HAP-1 (cell line): ENCODE results near the gene DARS1.
"Not testable (repeated sequence)": the region's sequence is repeated elsewhere in the genome, so short reads cannot be mapped to it uniquely, and the experiment has no call there.

Source experiments
- DNase-seq, 2 experiments: peaks; one replicate each; pipeline ENCODE4 v3.0.0-alpha.2; 2016 to 2020; ENCODE audit warnings: low spot score in 2 of 2
- H3K27me3 ChIP-seq: fragments of 250-450 bp; sonication (Bioruptor Pico); 2 replicates; pipeline ENCODE4 v1.5.1; 2020; ENCODE audit warnings: low read depth, mild to moderate bottlenecking, moderate library complexity
- H3K36me3 ChIP-seq: fragments of 250-450 bp; sonication (Bioruptor Pico); replicated peaks from 2 replicates; pipeline ENCODE4 v1.5.1; 2020; ENCODE audit warnings: mild to moderate bottlenecking
- H3K4me1 ChIP-seq: fragments of 250-450 bp; sonication (Bioruptor Pico); 2 replicates; pipeline ENCODE4 v1.5.1; 2020; ENCODE audit warnings: mild to moderate bottlenecking
- H3K4me3 ChIP-seq: fragments of 250-450 bp; sonication (Bioruptor Pico); 2 replicates; pipeline ENCODE4 v1.5.1; 2020; ENCODE audit warnings: mild to moderate bottlenecking, moderate library complexity
- H3K9me3 ChIP-seq: fragments of 250-450 bp; sonication (Bioruptor Pico); 2 replicates; pipeline ENCODE4 v1.5.1; 2020; ENCODE audit warnings: mild to moderate bottlenecking, moderate library complexity
- in situ Hi-C: fragments of 300-500 bp; cut with MboI; formaldehyde crosslinking; loops from 3 replicates; pipeline ENCODE4 v1.14.3; 2020; ENCODE audit warnings: low sequenced_read_pairs, inconsistent platforms, mixed read lengths

Gene DARS1

DNA sequence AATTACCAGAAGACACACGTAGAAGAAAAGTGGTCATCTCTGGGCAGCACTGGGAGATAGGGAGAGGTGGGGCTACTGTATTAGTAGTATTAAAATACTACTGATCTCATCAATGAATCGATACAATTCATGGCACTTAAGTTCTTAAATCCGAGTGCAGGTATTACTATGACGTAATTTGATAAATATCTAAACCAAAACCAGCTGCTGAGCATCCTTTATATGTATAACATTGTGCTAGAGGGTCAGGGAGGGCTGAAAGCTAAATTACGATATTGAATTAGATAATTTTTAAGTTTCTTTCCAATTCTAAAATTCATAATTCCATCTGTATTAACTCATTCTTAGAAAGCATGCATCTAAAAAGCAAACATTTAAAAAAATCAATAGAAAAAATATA lies 25.3 kb downstream of the DARS1 start:
- H3K4me3 ChIP-seq = no peak overlapping the region
- in situ Hi-C loops = no loop called here
- peaks cover 18% of the 10 kb centered on the region for H3K4me1 ChIP-seq
- no peak for DNase-seq
- no peaks in the 10 kb centered on the region for H3K9me3 ChIP-seq
- H3K27me3 ChIP-seq = no peaks in the 10 kb centered on the region
- peaks cover 20% of the 10 kb centered on the region for H3K36me3 ChIP-seq

- in situ Hi-C loops, H3K9me3 ChIP-seq, DNase-seq, H3K27me3 ChIP-seq, H3K4me3 ChIP-seq: not testable (repeated sequence)
- H3K36me3 ChIP-seq = peaks cover 20% of the 10 kb centered on the region
- H3K4me1 ChIP-seq = peaks cover 18% of the 10 kb centered on the region
These were observed 26.5 kb downstream of the DARS1 start for GRCh38 chr2:135958927-135959326.

- Histone ChIP-seq H3K4me1 (peaks cover 15% of the 10 kb centered on the region), H3K36me3 (peaks cover 9% of the 10 kb centered on the region), H3K9me3 (no peaks in the 10 kb centered on the region), H3K27me3 (no peaks in the 10 kb centered on the region), H3K4me3 (no peak overlapping the region)
- no peak for DNase-seq
- in situ Hi-C loops = no loop called here
These were observed 31.3 kb downstream of the DARS1 start for GRCh38 chr2:135954020-135954601.

GRCh38 chr2:135952891-135953290 lies 32.5 kb downstream of the DARS1 start:
- no peak overlapping the region for H3K4me3 ChIP-seq
- H3K4me1 ChIP-seq = peaks cover 15% of the 10 kb centered on the region
- in situ Hi-C loops = no loop called here
- DNase-seq = no peak
- no peaks in the 10 kb centered on the region for H3K27me3 ChIP-seq
- no peaks in the 10 kb centered on the region for H3K9me3 ChIP-seq
- peaks cover 9% of the 10 kb centered on the region for H3K36me3 ChIP-seq

DNA sequence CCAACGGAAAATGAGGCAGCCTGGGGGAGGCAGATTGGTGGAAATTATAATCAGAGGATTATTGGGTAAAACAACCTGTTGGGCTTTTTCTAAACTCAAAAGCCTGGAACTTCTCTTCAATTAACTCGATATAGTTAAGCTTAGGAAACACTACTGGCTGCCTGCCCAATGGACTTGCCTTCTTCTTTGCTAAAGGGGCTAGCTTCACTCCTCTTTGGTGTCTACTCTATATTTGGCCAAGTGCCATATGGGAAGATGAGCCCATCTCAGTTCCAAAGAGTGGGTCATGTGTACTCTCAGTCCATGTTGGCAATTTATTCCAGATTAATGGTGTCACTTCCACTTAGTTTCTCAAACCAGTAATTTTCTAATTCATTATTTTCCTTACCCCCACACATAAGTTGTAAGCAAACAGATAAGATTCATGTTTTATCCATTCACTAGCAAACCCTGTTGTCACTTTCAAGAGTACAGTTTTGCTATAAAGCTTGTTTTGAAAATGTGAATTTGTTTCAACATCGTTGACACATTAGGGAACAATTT lies 34.3 kb downstream of the DARS1 start:
- H3K36me3 ChIP-seq = peaks cover 8% of the 10 kb centered on the region
- DNase-seq = no peak
- in situ Hi-C loops = no loop called here
- no peak overlapping the region for H3K4me3 ChIP-seq
- no peaks in the 10 kb centered on the region for H3K9me3 ChIP-seq
- H3K4me1 ChIP-seq = peaks cover 15% of the 10 kb centered on the region
- H3K27me3 ChIP-seq = no peaks in the 10 kb centered on the region

DNA sequence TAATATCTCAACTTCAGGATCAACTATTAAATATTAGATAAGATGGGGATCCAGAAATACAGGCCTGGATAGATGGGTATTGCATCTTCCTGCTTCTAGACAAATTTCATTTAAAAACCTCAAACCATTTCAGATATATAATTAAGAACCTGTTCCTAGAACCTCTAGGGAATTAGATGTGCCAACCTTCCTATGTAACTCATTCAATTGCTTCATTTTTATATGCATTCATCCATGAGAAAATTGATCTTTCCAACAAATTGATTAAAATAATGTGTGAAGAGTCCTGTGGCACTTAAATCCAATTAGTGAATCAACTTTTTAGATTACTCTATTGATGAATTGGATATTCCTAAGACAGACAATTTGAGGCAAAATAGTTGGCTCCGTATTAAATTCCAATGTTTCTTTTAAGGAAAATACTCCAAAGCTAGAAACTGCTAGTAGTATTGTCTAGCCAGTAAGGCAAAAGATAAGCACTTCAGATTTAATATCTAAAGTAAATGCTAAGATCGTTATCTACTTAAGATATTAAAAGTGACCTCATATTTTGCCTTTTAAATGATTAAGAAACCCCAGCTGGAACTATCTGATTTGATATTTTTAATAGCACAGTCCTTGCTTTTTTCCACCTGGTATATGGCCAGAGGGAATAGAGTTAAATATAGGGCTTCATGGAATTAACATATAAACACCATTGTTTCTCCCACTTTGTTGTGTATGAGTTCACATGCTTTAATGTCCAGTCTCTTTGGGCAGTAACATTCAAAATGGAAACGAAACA lies 35.8 kb downstream of the DARS1 start:
- no peaks in the 10 kb centered on the region for H3K27me3 ChIP-seq
- peaks cover 25% of the 10 kb centered on the region for H3K4me1 ChIP-seq
- no peaks in the 10 kb centered on the region for H3K9me3 ChIP-seq
- in situ Hi-C loops = no loop called here
- no peak overlapping the region for H3K4me3 ChIP-seq
- DNase-seq = no peak
- peaks cover 6% of the 10 kb centered on the region for H3K36me3 ChIP-seq

- in situ Hi-C loops = no loop called here
- Histone ChIP-seq H3K9me3 (no peaks in the 10 kb centered on the region), H3K4me3 (no peak overlapping the region), H3K27me3 (no peaks in the 10 kb centered on the region), H3K36me3 (peaks cover 6% of the 10 kb centered on the region), H3K4me1 (peaks cover 31% of the 10 kb centered on the region)
- DNase-seq = no peak
These were observed 36.6 kb downstream of the DARS1 start for GRCh38 chr2:135948642-135949355.

GRCh38 chr2:135948141-135948540 lies 37.3 kb downstream of the DARS1 start:
- H3K9me3 ChIP-seq = no peaks in the 10 kb centered on the region
- in situ Hi-C loops = no loop called here
- peaks cover 5% of the 10 kb centered on the region for H3K36me3 ChIP-seq
- no peak overlapping the region for H3K4me3 ChIP-seq
- peaks cover 38% of the 10 kb centered on the region for H3K4me1 ChIP-seq
- no peaks in the 10 kb centered on the region for H3K27me3 ChIP-seq
- no peak for DNase-seq

DNA sequence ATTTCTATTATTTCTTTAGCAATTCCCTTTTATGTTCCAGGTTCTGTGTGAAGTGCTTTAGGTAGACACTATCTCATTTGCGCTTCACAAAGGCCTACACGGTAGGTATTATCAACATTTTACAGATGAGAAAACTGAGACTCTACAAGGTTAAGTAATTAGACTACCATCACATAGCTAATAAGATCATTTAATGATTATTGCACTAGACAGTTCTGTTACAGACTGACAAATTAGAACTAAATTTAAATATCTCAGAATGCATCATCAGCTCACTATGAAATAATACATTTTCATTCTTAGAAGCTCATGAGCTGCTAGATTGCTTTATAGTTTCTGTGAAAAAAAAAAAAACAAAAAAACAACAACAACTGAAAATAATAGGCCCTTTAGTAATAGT lies 37.9 kb downstream of the DARS1 start:
- in situ Hi-C loops = no loop called here
- Histone ChIP-seq H3K4me1 (peaks cover 39% of the 10 kb centered on the region), H3K9me3 (no peaks in the 10 kb centered on the region), H3K4me3 (no peak overlapping the region), H3K36me3 (peaks cover 4% of the 10 kb centered on the region), H3K27me3 (no peaks in the 10 kb centered on the region)
- no peak for DNase-seq

DNA sequence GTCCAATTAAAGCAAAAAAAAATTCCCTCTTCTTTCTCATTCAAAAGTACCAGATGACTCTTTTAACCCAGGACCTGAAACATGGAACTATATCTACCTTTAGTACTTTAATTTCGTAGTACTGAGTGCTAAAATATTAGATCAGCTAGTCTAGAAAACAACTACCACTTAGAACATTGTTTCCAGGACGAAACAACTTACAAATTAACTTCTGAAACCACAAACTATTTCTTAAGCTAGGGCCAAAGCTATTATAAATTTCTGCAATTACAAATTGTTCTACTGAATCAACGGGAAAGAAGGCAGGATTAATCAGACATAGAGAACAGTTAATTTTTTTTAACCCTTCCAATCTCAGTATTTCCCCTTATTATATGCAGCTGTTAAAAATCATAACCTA lies 39.9 kb downstream of the DARS1 start:
- H3K27me3 ChIP-seq = no peaks in the 10 kb centered on the region
- no peak overlapping the region for H3K4me3 ChIP-seq
- peaks cover 37% of the 10 kb centered on the region for H3K4me1 ChIP-seq
- peaks cover 11% of the 10 kb centered on the region for H3K36me3 ChIP-seq
- DNase-seq = no peak
- H3K9me3 ChIP-seq = no peaks in the 10 kb centered on the region
- in situ Hi-C loops = no loop called here

DNA sequence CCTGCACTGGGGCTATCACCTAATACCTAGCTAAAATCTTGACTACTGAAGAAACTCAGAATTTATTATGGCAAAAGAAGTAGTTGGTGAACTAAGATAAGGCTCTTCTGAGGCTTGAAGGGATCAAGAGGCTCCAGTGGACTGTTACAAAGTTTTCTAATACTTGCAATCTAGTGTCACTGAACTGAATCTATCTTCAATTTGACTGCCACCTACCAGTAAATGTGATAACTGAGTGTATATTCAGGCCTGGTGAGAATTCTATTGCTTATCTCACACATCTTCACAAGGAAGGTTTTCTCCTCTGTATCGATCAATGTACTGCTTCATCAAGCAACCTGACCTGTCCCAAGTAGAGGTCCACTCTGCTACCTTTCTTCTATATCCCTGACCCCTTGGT lies 40.8 kb downstream of the DARS1 start:
- Histone ChIP-seq H3K36me3 (peaks cover 11% of the 10 kb centered on the region), H3K9me3 (no peaks in the 10 kb centered on the region)
- in situ Hi-C loops = no loop called here

GRCh38 chr2:135942936-135943688 lies 42.3 kb downstream of the DARS1 start:
- H3K36me3 ChIP-seq = peaks cover 11% of the 10 kb centered on the region
- no peaks in the 10 kb centered on the region for H3K27me3 ChIP-seq
- peak in 1 of 2 experiments; percentile 42 for DNase-seq
- no peak overlapping the region for H3K4me3 ChIP-seq
- peaks cover 34% of the 10 kb centered on the region for H3K4me1 ChIP-seq
- H3K9me3 ChIP-seq = no peaks in the 10 kb centered on the region
- in situ Hi-C loops = no loop called here

More for the DNA sequence above, 40.8 kb downstream of the DARS1 start:
- Histone ChIP-seq H3K4me1 (peaks cover 36% of the 10 kb centered on the region), H3K27me3 (no peaks in the 10 kb centered on the region), H3K4me3 (no peak overlapping the region)
- DNase-seq = no peak

- H3K36me3 ChIP-seq = peaks cover 10% of the 10 kb centered on the region
- H3K27me3 ChIP-seq = no peaks in the 10 kb centered on the region
- DNase-seq = no peak
- H3K4me3 ChIP-seq = no peak overlapping the region
- H3K9me3 ChIP-seq = no peaks in the 10 kb centered on the region
- peaks cover 25% of the 10 kb centered on the region for H3K4me1 ChIP-seq
- in situ Hi-C loops = no loop called here
These were observed 48.9 kb downstream of the DARS1 start for GRCh38 chr2:135936524-135936923.
